Hepatocyte (in vitro differentiated cells): ENCODE results near the gene ACKR3.

Experiments used
- CTCF ChIP-seq: fragments of 200-600 bp; sonication (generic); IDR thresholded peaks from 2 replicates; pipeline ENCODE4 v1.5.1; 2016; ENCODE audit warnings: antibody characterized with exemption, mild to moderate bottlenecking; ENCODE audit not compliant: poor library complexity
- EZH2 ChIP-seq: fragments of 200-600 bp; sonication (generic); IDR thresholded peaks from 2 replicates; pipeline ENCODE4 v1.6.1; 2016; ENCODE audit warnings: antibody characterized with exemption, mild to moderate bottlenecking, borderline replicate concordance

GRCh38 chr2:236563953-236564352, 5.7 kb upstream of the ACKR3 start:
- TF ChIP-seq CTCF, result no peak
- TF ChIP-seq EZH2, result no peak
